Stomach (tissue), 4 donors: Measurements from ENCODE around the gene USP28.

Source experiments
- EP300 ChIP-seq: sonication (generic); formaldehyde crosslinking; IDR thresholded peaks from one replicate; pipeline ENCODE4 v1.6.1; 2017; ENCODE audit warnings: antibody characterized with exemption
- POLR2A ChIP-seq, 4 donors: fragments of 450-650 bp; IDR thresholded peaks; one replicate each; pipeline ENCODE4 v1.6.1; 2016; ENCODE audit warnings: antibody characterized with exemption in 4 of 4, control low read depth in 2 of 4, mild to moderate bottlenecking in 1 of 4, moderate library complexity in 1 of 4
- POLR2AphosphoS5 ChIP-seq, 3 donors: sonication (generic); formaldehyde crosslinking; IDR thresholded peaks; one replicate each; pipeline ENCODE4 v1.6.1; 2016; ENCODE audit warnings: antibody characterized with exemption in 3 of 3
- TF ChIP-seq, protein P1 (sequence below), 7 experiments: fragments of 450-650 bp in 4 of 7; fragments of 200-600 bp in 3 of 7; sonication (generic) in 3 of 7; IDR thresholded peaks; one replicate each; pipeline ENCODE4 v1.5.1; 2016 to 2019; ENCODE audit warnings: antibody characterized with exemption in 7 of 7, control low read depth in 2 of 7, mild to moderate bottlenecking in 1 of 7

DNA sequence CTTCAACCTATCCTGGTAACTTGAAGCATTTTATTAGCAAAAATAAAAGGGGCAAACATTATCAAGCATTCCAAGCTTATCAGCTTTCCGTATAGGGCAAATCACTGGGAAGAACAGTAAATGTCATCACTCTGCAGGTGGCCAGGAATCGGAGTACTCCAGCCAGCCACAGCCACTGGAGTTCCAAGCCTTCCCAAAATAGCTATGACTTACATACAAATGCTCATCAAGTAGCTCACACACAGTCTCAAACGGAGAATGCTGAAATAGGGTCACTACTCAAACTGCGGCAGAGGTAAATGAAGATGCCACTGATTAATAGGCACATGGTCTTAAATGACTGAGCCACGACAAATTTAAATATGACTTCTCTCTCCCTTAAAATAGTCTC, 2.1 kb downstream of the USP28 start:
- TF ChIP-seq, protein P1, sequence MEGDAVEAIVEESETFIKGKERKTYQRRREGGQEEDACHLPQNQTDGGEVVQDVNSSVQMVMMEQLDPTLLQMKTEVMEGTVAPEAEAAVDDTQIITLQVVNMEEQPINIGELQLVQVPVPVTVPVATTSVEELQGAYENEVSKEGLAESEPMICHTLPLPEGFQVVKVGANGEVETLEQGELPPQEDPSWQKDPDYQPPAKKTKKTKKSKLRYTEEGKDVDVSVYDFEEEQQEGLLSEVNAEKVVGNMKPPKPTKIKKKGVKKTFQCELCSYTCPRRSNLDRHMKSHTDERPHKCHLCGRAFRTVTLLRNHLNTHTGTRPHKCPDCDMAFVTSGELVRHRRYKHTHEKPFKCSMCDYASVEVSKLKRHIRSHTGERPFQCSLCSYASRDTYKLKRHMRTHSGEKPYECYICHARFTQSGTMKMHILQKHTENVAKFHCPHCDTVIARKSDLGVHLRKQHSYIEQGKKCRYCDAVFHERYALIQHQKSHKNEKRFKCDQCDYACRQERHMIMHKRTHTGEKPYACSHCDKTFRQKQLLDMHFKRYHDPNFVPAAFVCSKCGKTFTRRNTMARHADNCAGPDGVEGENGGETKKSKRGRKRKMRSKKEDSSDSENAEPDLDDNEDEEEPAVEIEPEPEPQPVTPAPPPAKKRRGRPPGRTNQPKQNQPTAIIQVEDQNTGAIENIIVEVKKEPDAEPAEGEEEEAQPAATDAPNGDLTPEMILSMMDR (IDR thresholded peaks at IDR 0.05): no peak
- TF ChIP-seq POLR2AphosphoS5 (IDR thresholded peaks at IDR 0.05) (no peak), POLR2A (IDR thresholded peaks at IDR 0.05) (no peak), EP300 (no peak)
